H1 (cell line): Measurements from ENCODE around the gene SLC15A1. TPM values are rescaled to one million over a fixed set of nuclear protein-coding genes. Genes with fewer than 3 reads are reported as not detected.

Experiments used
- CTCF ChIA-PET: fragments of 300-600 bp; sonication (Branson Sonifier 250); formaldehyde crosslinking; loops from one replicate; lab custom pipeline; 2021; ENCODE audit not compliant: partially characterized antibody; lab: Charles Lee
- POLR2A ChIA-PET: fragments of 300-600 bp; sonication (Branson Sonifier 250); formaldehyde crosslinking; loops from one replicate; lab custom pipeline; 2021; ENCODE audit warnings: inconsistent platforms; ENCODE audit not compliant: partially characterized antibody; lab: Charles Lee
- DNase-seq, 2 experiments: peaks; one replicate each; pipeline versions ENCODE4 v3.0.0 to v3.0.0-alpha.2; 2010 to 2022; ENCODE audit warnings: low spot score in 2 of 2, low read depth in 1 of 2, mixed read lengths in 1 of 2
- FAIRE-seq: peaks from 2 replicates; lab custom pipeline; 2011; peaks lifted over from hg19 to GRCh38; lab: Jason Lieb, UNC
- H2AFZ ChIP-seq: 2 replicates; pipeline ENCODE4 v1.8.1; 2012; ENCODE audit warnings: low read length, inconsistent platforms
- H2AK5ac ChIP-seq: 2 replicates; pipeline ENCODE4 v1.6.1; 2013; ENCODE audit warnings: low read depth, low read length
- H2BK120ac ChIP-seq: replicated peaks from 2 replicates; pipeline ENCODE3; 2013; ENCODE audit warnings: low read depth, low read length, inconsistent platforms
- H2BK12ac ChIP-seq: 2 replicates; pipeline ENCODE4 v1.6.1; 2013; ENCODE audit warnings: low read depth, low read length
- H2BK15ac ChIP-seq: 2 replicates; pipeline ENCODE4 v1.6.1; 2013; ENCODE audit warnings: low read length
- H2BK20ac ChIP-seq: 2 replicates; pipeline ENCODE4 v1.6.1; 2013; ENCODE audit warnings: low read length
- H2BK5ac ChIP-seq: 2 replicates; pipeline ENCODE4 v1.6.1; 2013; ENCODE audit warnings: low read depth, low read length
- H3K14ac ChIP-seq: 2 replicates; pipeline ENCODE4 v1.6.1; 2013; ENCODE audit warnings: inconsistent platforms; ENCODE audit not compliant: insufficient read length
- H3K18ac ChIP-seq: 2 replicates; pipeline ENCODE4 v1.6.1; 2013; ENCODE audit warnings: low read length; ENCODE audit errors: extremely low read depth
- H3K23ac ChIP-seq: 2 replicates; pipeline ENCODE4 v1.6.1; 2013; ENCODE audit warnings: inconsistent platforms; ENCODE audit not compliant: insufficient read length
- H3K23me2 ChIP-seq: 2 replicates; pipeline ENCODE4 v1.6.1; 2013; ENCODE audit warnings: low read depth, low read length
- H3K27ac ChIP-seq: 2 replicates; pipeline ENCODE4 v1.6.1; 2011; ENCODE audit warnings: low read depth, low read length, inconsistent platforms
- H3K27me3 ChIP-seq, 4 experiments: replicated peaks in 1 of 4; 1 replicate in 1 of 4; 2 replicates in 3 of 4; pipeline versions ENCODE4 v1.6.1 to v1.8.1; 2011 to 2013; ENCODE audit warnings: low read length in 3 of 4, mild to moderate bottlenecking in 3 of 4, inconsistent platforms in 2 of 4, mixed read lengths in 2 of 4, moderate library complexity in 1 of 4; ENCODE audit not compliant: control insufficient read depth in 3 of 4, insufficient read depth in 3 of 4; ENCODE audit errors: extremely low read depth in 1 of 4
- H3K36me3 ChIP-seq, 4 experiments: 2 replicates each; pipeline versions ENCODE4 v1.6.1 to v1.8.1; 2011 to 2013; ENCODE audit warnings: mild to moderate bottlenecking in 4 of 4, low read length in 3 of 4, moderate library complexity in 2 of 4, control low read depth in 1 of 4, inconsistent platforms in 1 of 4; ENCODE audit not compliant: insufficient read depth in 4 of 4, control insufficient read depth in 2 of 4
- H3K4ac ChIP-seq: replicated peaks from 2 replicates; pipeline ENCODE3; 2013; ENCODE audit warnings: low read length, low read depth, mixed read lengths, inconsistent platforms; ENCODE audit not compliant: insufficient read length
- H3K4me1 ChIP-seq, 4 experiments: replicated peaks in 1 of 4; 1 replicate in 1 of 4; 2 replicates in 3 of 4; pipeline versions ENCODE4 v1.6.1 to v1.8.1; 2011 to 2013; ENCODE audit warnings: low read length in 3 of 4, inconsistent platforms in 2 of 4, mixed read lengths in 1 of 4; ENCODE audit not compliant: insufficient read depth in 4 of 4, control insufficient read depth in 3 of 4
- H3K4me2 ChIP-seq, 2 experiments: 2 replicates each; pipeline versions ENCODE4 v1.6.1 to v1.8.1; 2011 to 2013; ENCODE audit warnings: low read depth in 2 of 2, low read length in 2 of 2, control low read depth in 1 of 2, inconsistent platforms in 1 of 2, mild to moderate bottlenecking in 1 of 2; ENCODE audit not compliant: insufficient read depth in 1 of 2
- H3K4me3 ChIP-seq, 4 experiments: fragments of 200-600, 300-600 bp in 1 of 4; sonication (generic), shearing (Covaris generic), sonication (Bioruptor Twin) in 1 of 4; 2 replicates each; pipeline versions ENCODE4 v1.5.1 to v1.8.1; 2011 to 2016; ENCODE audit warnings: low read length in 4 of 4, low read depth in 3 of 4, control low read depth in 2 of 4, inconsistent platforms in 2 of 4, mild to moderate bottlenecking in 2 of 4, mixed read lengths in 1 of 4, moderate library complexity in 1 of 4; ENCODE audit not compliant: insufficient read depth in 2 of 4; ENCODE audit errors: extremely low read depth in 1 of 4
- H3K56ac ChIP-seq: replicated peaks from 2 replicates; pipeline ENCODE3; 2013; ENCODE audit warnings: low read depth, mild to moderate bottlenecking, mixed read lengths, low read length, inconsistent platforms; ENCODE audit not compliant: insufficient read length
- H3K79me1 ChIP-seq: 2 replicates; pipeline ENCODE4 v1.6.1; 2013; ENCODE audit warnings: low read depth, low read length, control low read depth
- H3K79me2 ChIP-seq, 2 experiments: 2 replicates each; pipeline versions ENCODE4 v1.6.1 to v1.8.1; 2012 to 2013; ENCODE audit warnings: low read length in 2 of 2, mild to moderate bottlenecking in 2 of 2, inconsistent platforms in 1 of 2; ENCODE audit not compliant: insufficient read depth in 2 of 2, control insufficient read depth in 1 of 2
- H3K9ac ChIP-seq, 4 experiments: replicated peaks in 1 of 4; 1 replicate in 1 of 4; 2 replicates in 3 of 4; pipeline versions ENCODE4 v1.6.1 to v1.8.1; 2011 to 2013; ENCODE audit warnings: low read depth in 3 of 4, low read length in 3 of 4, control low read depth in 2 of 4, mild to moderate bottlenecking in 2 of 4, moderate library complexity in 2 of 4, inconsistent platforms in 1 of 4; ENCODE audit errors: extremely low read depth in 1 of 4
- H3K9me3 ChIP-seq, 2 experiments: 2 replicates each; pipeline versions ENCODE4 v1.6.1 to v1.8.1; 2012 to 2013; ENCODE audit warnings: mild to moderate bottlenecking in 2 of 2, moderate library complexity in 2 of 2, control low read depth in 1 of 2, inconsistent platforms in 1 of 2, low read depth in 1 of 2, low read length in 1 of 2, mixed read lengths in 1 of 2; ENCODE audit not compliant: insufficient read depth in 2 of 2
- H4K20me1 ChIP-seq, 2 experiments: replicated peaks in 1 of 2; 2 replicates each; pipeline versions ENCODE3 to v1.8.1; 2011 to 2013; ENCODE audit warnings: inconsistent platforms in 2 of 2, low read length in 2 of 2, mild to moderate bottlenecking in 1 of 2; ENCODE audit not compliant: insufficient read depth in 2 of 2, control insufficient read depth in 1 of 2
- H4K5ac ChIP-seq: 2 replicates; pipeline ENCODE4 v1.6.1; 2013; ENCODE audit warnings: low read length, low read depth, mixed read lengths, inconsistent platforms; ENCODE audit not compliant: insufficient read length
- H4K8ac ChIP-seq: 2 replicates; pipeline ENCODE4 v1.8.0; 2013; ENCODE audit warnings: mild to moderate bottlenecking, moderate library complexity, low read length, inconsistent platforms; ENCODE audit not compliant: insufficient read depth; ENCODE audit errors: extremely low read depth
- H4K91ac ChIP-seq: replicated peaks from 2 replicates; pipeline ENCODE3; 2013; ENCODE audit warnings: low read length, mixed read lengths, inconsistent platforms; ENCODE audit not compliant: insufficient read length
- JUND ChIP-seq: IDR thresholded peaks from 2 replicates; pipeline ENCODE4 v1.6.1; 2011; ENCODE audit warnings: mild to moderate bottlenecking, improper control_type of control experiment, low read length
- KDM4A ChIP-seq: IDR thresholded peaks from one replicate; pipeline ENCODE4 v1.7.1; 2012; ENCODE audit warnings: low read depth, mild to moderate bottlenecking, moderate library complexity, low read length, inconsistent platforms; ENCODE audit not compliant: severe bottlenecking
- KDM5A ChIP-seq: fragments of 200-600 bp; IDR thresholded peaks from 2 replicates; pipeline ENCODE4 v1.7.1; 2012; ENCODE audit warnings: mild to moderate bottlenecking, low read length, inconsistent platforms, mixed read lengths
- NRF1 ChIP-seq: IDR thresholded peaks from 2 replicates; pipeline ENCODE4 v1.6.1; 2011; ENCODE audit warnings: mild to moderate bottlenecking, low read depth, low read length, improper control_type of control experiment
- RNF2 ChIP-seq: fragments of 200-900, 300-1000 bp; sonication (generic); IDR thresholded peaks from 2 replicates; pipeline ENCODE4 v1.7.1; 2016; ENCODE audit warnings: borderline replicate concordance, low read depth, mild to moderate bottlenecking, antibody characterized with exemption, low read length; ENCODE audit not compliant: poor library complexity, severe bottlenecking; ENCODE audit errors: missing control alignments
- SUZ12 ChIP-seq: fragments of 200-600 bp; sonication (generic); IDR thresholded peaks from 2 replicates; pipeline ENCODE4 v1.6.1; 2012; ENCODE audit warnings: mild to moderate bottlenecking, inconsistent platforms, low read length, moderate library complexity, mixed read lengths
- TEAD4 ChIP-seq: IDR thresholded peaks from 2 replicates; pipeline ENCODE4 v1.6.1; 2012; ENCODE audit warnings: low read depth, low read length, inconsistent platforms, mixed read lengths
- USF2 ChIP-seq: IDR thresholded peaks from 2 replicates; pipeline ENCODE4 v1.6.1; 2011; ENCODE audit warnings: low read length, improper control_type of control experiment
- ZNF274 ChIP-seq: IDR thresholded peaks from 2 replicates; pipeline ENCODE4 v1.7.0; 2012; ENCODE audit warnings: low read length, borderline replicate concordance; ENCODE audit errors: extremely low read depth
- WGBS, 2 experiments: shearing (Covaris generic) in 1 of 2; methylation state at CpG; one replicate each; pipeline versions ENCODE4 v1.1.6 to v1.1.7; 2013 to 2015; ENCODE audit warnings: low lambda C conversion rate in 2 of 2, mixed read lengths in 2 of 2, inconsistent platforms in 1 of 2, low coverage in 1 of 2, missing lambda C conversion rate in 1 of 2; ENCODE audit not compliant: insufficient replicate concordance in 2 of 2, insufficient coverage in 1 of 2, insufficient read length in 1 of 2; ENCODE audit errors: extremely low coverage in 1 of 2, missing lambda C conversion rate in 1 of 2; 5-methylcytosine and 5-hydroxymethylcytosine counted together
- polyA plus RNA-seq, 7 experiments: library from polyadenylated mRNA; depleted of rRNA in 3 of 7; stranded (reverse) in 5 of 7; unstranded in 2 of 7; fragments of >200 nt in 5 of 7; fragments of 200-250 nt in 2 of 7; gene quantifications; 1 replicate in 5 of 7; 2 replicates in 1 of 7; 4 replicates in 1 of 7; pipeline versions ENCODE4 v1.2.1 to v1.2.3, GENCODE V29; 2011 to 2013; ENCODE audit warnings: missing spikeins in 2 of 7, mixed read lengths in 2 of 7
- total RNA-seq: library from RNA; stranded (reverse); fragmentation: NEBNext Ultra II Directional; extraction: Animal tissue kit (Norgen Biotek cat#: 25700); gene quantifications from 2 replicates; pipeline ENCODE4 v1.2.1, GENCODE V29; 2021

Gene SLC15A1
- total and polyA plus RNA-seq, 2 of the 8 experiments (the other 6 are each of a cell fraction or from before 2014, with no cell fraction given), result 1.3 to 2.4 TPM

GRCh38 chr13:98717891-98718290 lies 34.6 kb downstream of the SLC15A1 start:
- no peaks in the 10 kb centered on the region for H3K36me3 ChIP-seq
- ChIA-PET CTCF (interaction anchor here (0.8 to 2.8 kb wide), 4 partner anchors 10 to 122 kb away, joined by 3 to 7 read pairs (median 4); no protein-coding TSS in a partner anchor), POLR2A (no interaction called here)
- no peaks in the 10 kb centered on the region for H3K79me1 ChIP-seq
- no peak overlapping the region for H3K4me3 ChIP-seq
- no peak overlapping the region for H2BK120ac ChIP-seq
- H4K5ac ChIP-seq, result no peak overlapping the region
- no peak overlapping the region for H4K91ac ChIP-seq
- H3K23me2 ChIP-seq, result no peaks in the 10 kb centered on the region
- H4K8ac ChIP-seq, result no peak overlapping the region
- no peak overlapping the region for H3K4me2 ChIP-seq
- no peak overlapping the region for H2BK15ac ChIP-seq
- H4K20me1 ChIP-seq, result no peaks in the 10 kb centered on the region
- H3K27me3 ChIP-seq, result no peaks in the 10 kb centered on the region
- no peak overlapping the region for H3K18ac ChIP-seq
- H2AFZ ChIP-seq, result no peak overlapping the region
- no peak for DNase-seq
- no peak overlapping the region for H2BK12ac ChIP-seq
- H3K79me2 ChIP-seq, result no peaks in the 10 kb centered on the region
- H2BK5ac ChIP-seq, result no peak overlapping the region
- H3K14ac ChIP-seq, result no peak overlapping the region
- H3K9ac ChIP-seq, result no peak overlapping the region
- no peaks in the 10 kb centered on the region for H3K4me1 ChIP-seq
- FAIRE-seq, result no peak
- no peak overlapping the region for H3K27ac ChIP-seq
- no peak overlapping the region for H2AK5ac ChIP-seq
- H3K56ac ChIP-seq, result no peak overlapping the region
- H3K23ac ChIP-seq, result no peak overlapping the region
- 90% methylated on average over 6 of the region's 6 CpGs; no CpG with 5 or more reads in 1 of the 2 experiments for WGBS, 2 experiments
- H3K4ac ChIP-seq, result no peak overlapping the region
- TF ChIP-seq RNF2 (no peak), KDM5A (no peak), ZNF274 (no peak), USF2 (no peak), TEAD4 (no peak), NRF1 (no peak), KDM4A (no peak), SUZ12 (no peak), JUND (no peak)
- no peaks in the 10 kb centered on the region for H3K9me3 ChIP-seq
- no peak overlapping the region for H2BK20ac ChIP-seq
